HG02885 (cell line): ENCODE measurements around the gene SH2B2.
A peak's percentile ranks its signal among the peaks of the same experiment; 100 is the strongest.

ENCODE experiments used
- ATAC-seq: cut with Tn5 transposase; IDR thresholded peaks from one replicate; pipeline ENCODE4 v1.9.1; 2021; ENCODE audit warnings: mild to moderate bottlenecking; ENCODE audit not compliant: unreplicated experiment, poor library complexity

The SH2B2 gene

DNA sequence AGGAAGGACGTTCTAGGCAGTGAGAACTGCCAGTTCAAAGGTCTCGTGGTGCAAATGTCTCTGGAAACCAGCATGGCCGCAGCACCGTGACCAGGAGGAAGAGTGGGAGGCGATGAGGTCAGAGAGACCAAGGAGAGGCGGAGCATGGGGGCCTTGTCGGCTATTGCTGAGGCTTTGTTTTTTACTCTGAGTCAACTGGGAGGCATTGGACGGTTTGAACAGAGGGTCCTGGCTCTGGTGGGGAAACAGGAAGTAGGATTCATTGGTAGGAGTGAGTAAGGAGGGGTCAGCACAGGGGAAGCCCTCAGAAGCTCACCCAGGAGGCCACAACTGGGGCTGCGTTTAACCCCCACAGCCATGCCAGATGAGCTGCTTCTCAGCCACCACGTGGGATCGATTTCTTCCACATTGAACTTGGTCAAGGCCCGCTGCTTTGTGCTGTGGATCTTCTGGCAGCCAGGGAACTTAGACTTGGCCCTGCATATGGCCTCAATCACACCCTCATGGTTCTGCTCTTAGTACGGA lies 22.2 kb upstream of the SH2B2 start:
- no peak for ATAC-seq

DNA sequence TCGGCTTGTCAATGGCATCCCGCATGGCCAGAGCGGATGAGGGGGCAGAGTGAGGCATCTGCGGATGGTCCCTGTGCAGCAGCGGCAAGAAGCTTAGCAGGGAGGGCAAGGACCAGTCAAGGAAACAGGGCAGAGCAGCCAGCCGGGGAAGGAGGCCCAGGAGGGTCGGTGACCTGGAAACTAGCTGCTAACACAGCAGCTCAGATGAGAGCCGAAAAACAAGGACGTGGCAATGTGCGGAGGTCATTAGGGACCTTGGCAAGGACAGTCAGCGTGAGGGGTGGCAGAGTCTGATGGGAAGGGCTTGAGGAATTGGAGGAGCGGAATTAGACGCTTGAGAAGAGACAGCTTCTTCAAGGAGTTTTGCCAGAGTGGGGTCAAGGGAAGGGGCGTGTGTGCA lies 20.1 kb upstream of the SH2B2 start:
- ATAC-seq: no peak

DNA sequence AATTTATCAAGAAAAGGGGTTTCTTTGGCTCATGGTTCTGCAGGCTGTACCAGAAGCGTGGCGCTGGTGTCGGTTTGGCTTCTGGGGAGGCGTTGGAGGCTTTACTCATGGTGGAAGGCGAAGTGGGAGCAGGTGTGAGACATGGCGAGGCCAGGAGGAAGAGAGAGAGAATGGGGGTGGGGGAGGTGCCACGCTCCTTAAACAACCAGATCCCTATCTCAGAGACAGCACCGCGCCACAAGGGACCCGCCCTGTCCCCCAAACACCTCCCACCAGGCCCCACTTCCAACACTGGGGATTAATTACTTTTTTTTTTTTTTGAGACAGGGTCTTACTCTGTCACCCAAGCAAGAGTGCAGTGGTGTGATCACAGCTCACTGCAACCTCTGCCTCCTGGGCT lies 18.0 kb upstream of the SH2B2 start:
- ATAC-seq: no peak

DNA sequence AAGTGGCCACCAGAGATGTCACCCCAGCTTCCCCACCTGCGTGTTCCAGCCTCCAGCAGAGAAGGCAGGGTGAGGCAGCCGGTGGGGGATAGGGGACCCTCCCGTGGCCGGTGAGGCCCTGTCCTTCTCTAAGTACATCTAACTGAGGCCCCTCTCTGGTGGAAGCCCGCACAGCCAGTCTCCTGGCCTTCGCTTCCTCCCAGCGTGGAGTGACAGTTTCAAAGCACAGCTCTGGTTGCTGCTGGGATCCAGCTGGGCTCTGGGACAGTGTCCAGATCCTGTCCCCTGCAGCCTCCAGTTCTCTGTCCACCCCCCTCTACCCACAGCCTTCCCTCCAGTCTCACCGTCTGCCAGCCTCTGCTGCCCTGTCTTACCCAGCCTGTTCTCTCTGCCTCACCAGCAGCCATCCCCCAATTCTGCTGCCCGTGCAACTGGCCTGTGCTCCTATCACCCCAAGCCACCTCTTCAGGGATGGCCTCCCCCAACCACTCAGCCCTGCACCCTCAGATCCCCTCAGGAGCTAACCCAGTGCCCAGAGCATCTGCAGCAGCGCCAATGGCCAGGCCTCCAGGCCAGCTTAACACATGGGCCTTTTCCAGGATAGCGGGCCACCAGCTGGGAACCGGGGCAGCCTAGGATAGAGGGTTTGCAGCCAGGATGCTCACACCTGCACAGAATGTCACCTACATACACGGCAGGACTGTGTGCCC lies 16.3 kb upstream of the SH2B2 start:
- no peak for ATAC-seq

DNA sequence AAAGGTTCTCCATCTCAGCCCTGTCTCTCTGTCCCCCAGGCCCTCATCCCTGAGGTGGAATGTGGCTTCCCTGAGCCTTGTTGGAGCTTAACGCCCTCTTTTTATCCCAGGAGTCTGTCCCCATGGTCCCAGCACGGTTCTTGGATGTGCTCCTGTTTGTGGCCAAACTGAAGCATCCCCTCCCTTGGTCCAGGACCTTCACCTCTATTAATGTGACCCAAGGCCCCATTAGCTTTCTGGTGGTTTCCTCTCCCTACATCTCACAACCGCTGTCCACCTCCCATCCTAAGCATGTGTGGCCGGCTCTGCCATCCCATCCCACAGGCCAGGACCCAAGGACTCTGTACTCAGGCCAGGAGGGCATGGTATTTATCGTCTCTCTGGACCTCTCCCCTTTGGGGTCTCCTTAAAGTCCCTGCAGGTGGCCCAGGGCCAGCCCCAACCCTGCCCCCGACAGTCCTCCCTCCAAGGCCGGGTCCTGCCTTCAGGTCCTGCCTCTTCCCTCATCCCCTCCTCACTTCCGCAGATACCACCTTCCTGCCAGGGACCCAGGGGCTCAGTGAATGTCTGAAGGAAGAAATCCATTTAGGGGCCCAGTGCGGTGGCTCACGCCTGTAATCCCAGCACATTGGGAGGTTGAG lies 15.4 kb upstream of the SH2B2 start:
- no peak for ATAC-seq

DNA sequence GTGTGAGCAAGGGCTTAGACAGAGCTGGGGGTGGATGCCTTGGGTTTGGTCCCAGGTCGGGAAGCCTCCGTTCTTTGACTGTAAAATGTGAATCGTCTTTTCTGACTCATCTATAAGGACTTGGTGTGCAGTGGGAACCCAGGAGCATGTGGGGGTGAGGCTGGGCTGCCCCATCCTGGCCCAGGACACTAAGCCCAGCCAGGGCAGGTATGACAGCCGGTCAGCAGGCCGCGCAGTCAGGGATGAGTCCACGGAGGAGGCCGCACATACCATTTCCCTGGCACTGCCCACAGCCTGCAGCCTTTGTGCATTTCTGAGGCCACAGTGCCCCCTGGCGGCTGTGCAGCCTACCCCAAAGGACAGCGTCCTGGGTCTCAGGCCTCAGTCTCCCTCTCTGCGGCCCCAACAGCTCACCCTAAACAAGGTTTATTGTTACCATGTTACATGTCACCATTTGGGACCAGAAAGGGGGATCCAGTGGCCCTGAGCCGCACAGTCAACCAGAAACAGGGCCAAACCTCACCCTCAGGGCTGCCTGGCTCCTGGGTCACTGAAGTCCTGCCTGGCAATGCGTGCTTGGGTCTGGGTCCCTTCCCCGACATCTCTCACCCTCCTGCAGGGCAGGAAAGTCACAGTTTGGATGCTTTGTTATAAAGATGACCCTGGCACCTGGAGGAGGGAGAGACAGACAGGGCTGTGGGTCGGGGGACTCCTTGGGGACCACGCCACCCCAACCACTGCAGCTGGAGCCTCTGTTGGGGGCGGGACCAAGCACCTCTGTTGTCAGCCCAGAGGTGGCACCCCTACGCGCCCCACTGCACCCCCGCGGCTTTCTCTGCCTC lies 14.4 kb upstream of the SH2B2 start:
- ATAC-seq: peak; percentile 49

DNA sequence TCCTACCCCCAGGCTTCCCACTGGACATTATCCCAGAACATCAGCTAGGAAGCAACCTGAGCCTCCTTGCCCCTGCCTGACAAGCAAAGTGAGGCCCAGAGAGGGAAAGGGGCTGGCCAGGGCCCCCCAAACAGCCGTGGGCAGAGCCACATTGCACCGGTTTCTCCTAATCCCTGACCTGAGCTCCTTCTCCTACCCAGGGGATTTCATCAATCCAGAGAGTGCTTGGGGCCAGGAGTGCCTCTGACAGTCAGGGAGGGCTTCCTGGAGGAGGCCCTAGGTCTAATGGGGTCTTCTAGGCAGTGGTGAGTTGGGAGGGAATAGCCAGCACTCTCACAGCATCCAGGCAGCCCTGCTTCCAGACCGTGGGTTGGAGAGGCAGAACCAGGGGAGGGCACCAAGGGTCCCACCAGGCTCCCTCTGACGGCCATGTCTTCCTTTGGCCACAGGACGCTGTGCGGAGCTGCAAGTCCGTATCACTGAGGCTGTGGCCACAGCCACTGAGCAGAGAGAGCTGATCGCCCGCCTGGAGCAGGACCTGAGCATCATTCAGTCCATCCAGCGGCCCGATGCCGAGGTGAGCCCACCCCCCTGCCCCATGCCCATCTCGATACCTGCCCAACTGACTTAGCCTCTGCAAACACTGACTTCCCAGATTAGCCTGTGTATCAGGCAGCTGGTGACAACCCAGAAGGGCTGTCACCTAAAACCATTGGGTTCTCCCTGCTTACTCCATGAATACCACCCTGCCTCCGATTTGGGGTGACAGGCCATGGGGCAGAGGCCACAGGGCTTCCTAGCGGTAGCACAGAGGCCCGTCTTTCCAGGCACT lies 13.5 kb upstream of the SH2B2 start:
- ATAC-seq: no peak

DNA sequence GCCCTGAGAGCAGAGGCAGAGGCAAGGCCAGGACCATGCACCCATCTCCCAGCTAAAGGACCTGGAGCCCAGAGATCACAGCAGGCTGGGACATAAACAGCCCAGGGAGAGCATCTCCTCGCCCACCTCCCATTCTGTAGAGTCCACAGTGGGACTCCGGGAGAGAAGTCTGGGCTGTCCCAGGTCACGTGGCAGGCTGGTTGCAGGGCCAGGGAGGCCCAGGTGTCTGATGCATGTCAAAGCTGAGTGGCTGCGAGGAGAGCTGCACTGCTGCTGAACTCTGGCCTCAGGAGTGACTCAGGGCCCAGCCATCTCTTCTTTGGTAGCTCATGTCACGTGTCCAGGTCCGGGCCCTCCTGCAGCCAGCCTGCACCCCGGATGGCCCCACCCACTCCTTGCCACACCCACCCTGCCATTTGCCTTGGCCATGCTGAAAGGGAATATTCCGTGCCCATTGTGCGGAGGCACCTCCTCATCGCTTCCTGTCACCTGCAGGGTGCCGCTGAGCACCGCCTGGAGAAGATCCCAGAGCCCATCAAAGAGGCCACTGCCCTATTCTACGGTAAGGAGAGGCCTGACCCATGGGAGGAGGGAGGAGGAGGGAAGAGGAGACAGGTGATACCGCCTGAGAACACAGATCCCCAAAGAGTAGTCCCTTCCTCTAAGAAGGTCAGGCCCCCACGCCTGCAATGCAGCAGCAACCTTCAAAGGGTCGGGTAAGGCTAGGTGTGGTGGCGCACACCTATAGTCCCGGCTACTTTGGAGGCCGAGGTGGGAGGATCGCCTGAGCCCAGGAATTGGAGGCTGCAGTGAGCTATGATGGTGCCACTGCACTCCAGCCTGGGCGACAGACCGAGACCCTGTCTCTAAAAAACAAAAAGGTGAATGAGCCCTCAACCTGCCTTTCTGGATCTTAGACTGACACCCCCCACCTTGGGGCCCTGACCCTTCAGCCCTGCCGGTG lies 12.6 kb upstream of the SH2B2 start:
- ATAC-seq: no peak

DNA sequence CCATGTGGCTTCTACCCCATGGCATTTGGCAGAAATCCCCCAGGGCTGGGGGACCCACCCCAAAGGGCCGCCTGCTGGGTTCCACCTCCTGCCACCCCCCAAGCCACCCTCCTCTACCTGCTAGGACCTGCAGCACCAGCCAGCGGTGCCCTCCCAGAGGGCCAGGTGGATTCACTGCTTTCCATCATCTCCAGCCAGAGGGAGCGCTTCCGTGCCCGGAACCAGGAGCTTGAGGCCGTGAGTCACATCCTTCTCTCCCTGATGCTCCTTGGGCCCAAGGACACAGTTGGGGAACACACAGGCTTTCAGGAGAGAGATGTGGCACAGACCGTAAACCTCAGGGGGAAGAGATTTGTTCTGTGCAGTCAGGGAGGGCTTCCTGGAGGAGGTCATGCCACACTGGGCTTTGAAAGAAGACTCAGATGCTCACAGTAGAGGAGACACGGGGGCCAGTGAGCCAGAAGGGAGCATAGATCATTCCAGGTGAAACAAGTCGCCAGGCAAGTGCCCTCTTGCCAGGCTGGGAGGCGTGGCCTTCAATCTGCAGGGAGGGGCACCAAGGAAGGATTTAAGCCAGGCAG lies 11.5 kb upstream of the SH2B2 start:
- ATAC-seq: no peak

DNA sequence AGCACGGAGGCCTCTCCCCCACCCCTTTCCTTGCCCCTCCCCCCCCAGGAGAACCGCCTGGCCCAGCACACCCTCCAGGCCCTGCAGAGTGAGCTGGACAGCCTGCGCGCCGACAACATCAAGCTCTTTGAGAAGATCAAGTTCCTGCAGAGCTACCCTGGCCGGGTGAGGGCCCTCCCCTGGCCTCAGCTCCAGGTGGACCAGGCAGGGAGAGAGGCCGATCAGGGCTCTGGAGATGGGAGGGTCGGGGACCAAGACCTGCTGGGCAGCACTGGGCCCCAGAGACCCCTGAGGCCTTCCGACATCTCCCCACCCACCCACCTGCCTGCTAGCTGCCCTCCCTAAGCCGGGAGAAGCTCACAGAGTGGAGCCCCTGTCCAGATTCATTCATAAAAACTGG lies 8.8 kb upstream of the SH2B2 start:
- no peak for ATAC-seq

DNA sequence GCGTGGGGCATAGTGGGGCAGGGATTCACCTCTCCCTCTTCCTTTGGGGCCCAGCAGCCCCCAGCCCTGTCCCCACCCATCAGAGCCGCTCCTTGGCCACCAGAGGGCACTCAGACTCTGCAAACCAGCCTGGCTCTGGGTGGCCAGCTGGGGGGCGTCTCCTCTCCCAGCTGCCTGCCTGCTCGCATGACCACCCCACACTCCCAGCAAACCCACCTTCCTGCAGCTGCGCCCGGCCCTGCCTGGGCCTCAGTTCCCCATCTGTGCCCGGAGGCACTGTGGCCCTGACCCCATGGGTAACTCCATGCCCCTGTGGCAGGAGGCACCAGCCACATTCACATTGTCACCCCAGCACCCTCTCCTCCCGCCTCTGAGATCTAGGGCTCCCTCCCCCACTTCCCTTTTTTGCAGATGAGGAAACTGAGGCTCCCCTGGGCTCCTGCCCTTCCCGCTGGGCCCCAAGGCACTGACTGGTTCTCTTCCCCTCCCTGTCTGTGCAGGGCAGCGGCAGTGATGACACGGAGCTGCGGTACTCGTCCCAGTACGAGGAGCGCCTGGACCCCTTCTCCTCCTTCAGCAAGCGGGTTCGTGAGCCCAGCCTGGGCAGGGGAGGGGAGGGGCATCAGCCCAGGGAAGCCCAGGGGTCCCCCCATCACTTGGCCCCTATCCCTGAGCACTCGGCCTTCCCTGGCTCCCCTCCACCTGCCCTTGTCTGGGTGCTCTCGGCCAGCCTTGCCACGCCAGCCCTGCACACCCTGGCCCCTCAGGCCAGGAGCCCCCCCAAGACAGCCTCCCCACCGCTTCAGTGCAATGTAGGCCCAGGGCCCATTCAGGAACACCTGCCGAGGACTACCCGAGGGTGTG lies 6.9 kb upstream of the SH2B2 start:
- ATAC-seq: peak; percentile 62

DNA sequence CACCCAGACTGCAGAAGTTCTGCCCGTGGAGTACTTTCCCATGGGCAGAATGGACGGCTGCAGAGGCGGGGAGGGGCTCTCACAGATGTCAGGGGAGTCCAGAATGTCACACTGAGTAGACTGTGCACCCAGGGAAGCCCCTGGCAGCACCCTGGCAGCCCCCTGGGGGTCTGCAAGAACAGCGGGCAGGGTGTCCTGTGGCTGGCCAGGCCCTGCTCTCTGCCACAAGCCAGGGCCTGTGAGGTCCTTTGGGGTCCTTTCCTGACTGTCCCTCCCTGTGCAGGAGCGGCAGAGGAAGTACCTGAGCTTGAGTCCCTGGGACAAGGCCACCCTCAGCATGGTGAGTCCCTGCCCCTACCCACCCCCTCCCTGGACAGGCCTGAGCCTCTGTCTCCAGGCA lies 6.1 kb upstream of the SH2B2 start:
- ATAC-seq: no peak

DNA sequence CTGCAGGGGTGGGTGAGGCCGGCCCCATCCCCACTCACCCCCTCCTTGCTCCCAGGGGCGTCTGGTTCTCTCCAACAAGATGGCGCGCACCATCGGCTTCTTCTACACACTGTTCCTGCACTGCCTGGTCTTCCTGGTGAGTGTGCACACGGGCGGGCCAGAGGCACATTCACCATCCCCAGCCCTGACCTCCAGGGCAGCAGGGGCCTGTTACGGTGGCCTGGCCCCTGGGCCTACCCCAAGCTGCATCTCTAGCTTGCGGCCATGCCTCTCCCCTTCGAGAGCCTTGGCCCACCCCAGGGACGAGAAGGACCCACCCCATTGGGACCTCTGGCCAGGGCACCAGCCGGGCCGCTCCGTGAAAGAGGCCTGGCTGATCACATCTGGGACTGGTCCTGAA lies 4.9 kb upstream of the SH2B2 start:
- no peak for ATAC-seq

DNA sequence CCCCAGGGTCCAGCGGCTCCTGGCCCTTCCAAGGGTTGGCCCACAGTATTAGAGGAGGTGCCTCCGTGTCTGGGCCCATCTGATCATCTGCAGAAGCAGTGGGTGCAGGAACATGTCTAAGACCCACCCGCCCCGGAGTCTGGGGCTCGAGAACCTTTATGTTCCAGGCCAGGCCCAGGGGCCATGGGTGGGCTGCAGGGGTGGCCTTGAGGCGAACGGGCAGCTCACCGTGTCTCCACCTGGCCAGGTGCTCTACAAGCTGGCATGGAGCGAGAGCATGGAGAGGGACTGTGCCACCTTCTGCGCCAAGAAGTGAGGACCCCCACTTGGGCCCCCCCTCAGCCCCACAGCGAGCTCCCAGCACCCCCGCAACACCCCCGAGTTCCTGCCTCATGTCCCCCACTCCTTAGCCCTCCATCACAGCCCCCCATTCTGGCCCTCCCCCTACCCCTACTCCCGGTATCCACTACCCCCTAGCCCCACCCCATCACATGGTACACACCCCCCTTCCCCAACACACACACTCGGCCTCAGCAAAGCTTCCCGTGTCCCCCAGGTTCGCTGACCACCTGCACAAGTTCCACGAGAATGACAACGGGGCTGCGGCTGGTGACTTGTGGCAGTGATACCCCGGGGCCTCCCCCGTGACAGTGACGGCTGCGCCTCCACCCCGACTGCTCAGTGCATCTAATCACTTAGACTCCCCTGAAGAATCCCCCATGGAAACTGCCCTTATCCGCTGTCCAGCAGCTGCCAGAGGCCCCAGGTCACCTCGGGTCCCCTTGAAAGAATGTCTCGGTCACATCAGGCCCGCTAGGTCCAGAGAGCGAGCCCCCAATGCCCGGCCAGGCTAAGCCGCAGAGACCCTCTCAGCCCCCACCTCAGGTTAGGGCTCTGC lies 4.0 kb upstream of the SH2B2 start:
- no peak for ATAC-seq

DNA sequence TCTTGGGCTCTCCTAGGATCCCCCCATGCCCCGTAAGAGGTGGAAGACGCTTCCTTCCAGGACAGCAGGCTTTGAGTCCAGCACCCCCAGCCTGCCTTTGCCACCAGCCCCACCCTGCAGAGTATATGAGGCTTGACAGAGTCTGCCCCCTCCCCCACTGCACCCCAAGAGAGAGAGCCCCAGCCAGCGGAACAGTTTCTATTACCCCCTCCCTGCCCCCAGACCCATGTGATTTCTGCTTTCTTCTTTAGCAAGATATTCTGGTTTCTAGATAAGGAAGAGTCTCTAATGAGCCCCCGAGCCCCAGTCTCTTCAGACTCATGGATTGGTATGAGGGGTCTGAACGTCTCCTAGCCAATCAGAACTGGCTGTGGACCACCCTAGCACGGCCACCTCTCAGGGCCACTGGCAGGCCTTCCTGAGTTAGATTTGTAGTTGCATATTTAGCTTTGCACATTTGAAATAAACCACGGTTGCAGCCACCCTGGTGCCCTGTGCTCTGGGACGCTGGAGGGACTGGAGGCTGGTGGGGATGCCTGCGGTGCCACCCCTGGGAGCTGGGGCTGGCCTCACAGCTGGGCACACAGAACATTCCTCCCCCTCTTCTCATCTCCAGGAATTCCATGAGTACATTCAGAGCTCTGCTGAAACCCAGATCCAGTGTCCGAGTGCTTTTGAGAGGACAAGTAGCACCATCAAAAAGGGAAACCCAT lies 3.0 kb upstream of the SH2B2 start:
- ATAC-seq: no peak

DNA sequence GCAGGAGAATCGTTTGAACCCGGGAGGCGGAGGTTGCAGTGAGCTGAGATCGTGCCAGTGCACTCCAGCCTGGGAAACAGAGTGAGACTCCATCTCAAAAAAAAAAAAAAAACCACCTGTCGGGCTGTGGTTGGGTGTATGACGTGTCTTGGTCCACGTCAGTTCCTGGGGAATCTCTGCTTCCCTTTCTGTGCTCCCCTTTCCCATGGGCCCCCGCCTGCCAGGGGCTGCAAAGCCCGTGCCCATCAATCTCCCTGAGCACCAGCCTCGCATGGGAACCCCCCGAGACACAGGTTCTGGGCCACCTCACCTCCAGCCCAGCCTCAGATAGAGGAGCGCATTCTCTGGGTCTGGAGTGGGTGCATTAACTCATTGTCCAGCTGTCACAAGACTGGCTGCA lies 2.3 kb upstream of the SH2B2 start:
- no peak for ATAC-seq
